WTC11 (cell line): ENCODE data around the gene AXL. TPM values are rescaled to one million over a fixed set of nuclear protein-coding genes. Genes with fewer than 3 reads are reported as not detected.

Experiments
- ATAC-seq: fragments of 200-7000 bp; cut with Tn5 transposase; 2 replicates; pipeline ENCODE4 v1.10.0; 2021; ENCODE audit warnings: mild to moderate bottlenecking, moderate library complexity
- CTCF ChIA-PET: fragments of 300-600 bp; sonication (Branson Sonifier 250); formaldehyde crosslinking; loops from one replicate; lab custom pipeline; 2021; ENCODE audit warnings: antibody characterized with exemption; lab: Charles Lee
- POLR2A ChIA-PET: fragments of 350-600 bp; sonication (Branson Sonifier 250); formaldehyde crosslinking; loops from one replicate; lab custom pipeline; 2021; ENCODE audit warnings: antibody characterized with exemption; lab: Charles Lee
- DNase-seq: peaks from one replicate; pipeline ENCODE4 v3.0.0; 2021; ENCODE audit warnings: low spot score
- H3K27ac Mint-ChIP-seq: 2 replicates; pipeline ENCODE4 v1.8.0; 2021; ENCODE audit warnings: mixed read lengths
- H3K27me3 Mint-ChIP-seq: 2 replicates; pipeline ENCODE4 v1.8.0; 2021; ENCODE audit warnings: low read depth, mild to moderate bottlenecking, moderate library complexity, mixed read lengths
- H3K36me3 Mint-ChIP-seq: 2 replicates; pipeline ENCODE4 v1.8.0; 2021; ENCODE audit warnings: mixed read lengths
- H3K4me1 Mint-ChIP-seq: 2 replicates; pipeline ENCODE4 v1.8.0; 2022; ENCODE audit warnings: mixed read lengths
- H3K4me3 Mint-ChIP-seq: 2 replicates; pipeline ENCODE4 v1.8.0; 2021; ENCODE audit warnings: mild to moderate bottlenecking, moderate library complexity, mixed read lengths
- H3K9me3 Mint-ChIP-seq: 2 replicates; pipeline ENCODE4 v1.8.0; 2021; ENCODE audit warnings: mixed read lengths
- CBFB ChIP-seq: sonication (generic); formaldehyde crosslinking; IDR thresholded peaks from 2 replicates; pipeline ENCODE4 v1.8.1; 2022; ENCODE audit warnings: mild to moderate bottlenecking, low read depth, missing genetic modification reagents
- EMX1 ChIP-seq: fragments of 250-450 bp; sonication (Bioruptor Pico); IDR thresholded peaks from 2 replicates; pipeline ENCODE4 v1.8.0; 2021; ENCODE audit warnings: mild to moderate bottlenecking
- FOXP1 ChIP-seq: sonication (generic); formaldehyde crosslinking; IDR thresholded peaks from 2 replicates; pipeline ENCODE4 v1.8.0; 2022; ENCODE audit warnings: missing genetic modification reagents, mild to moderate bottlenecking, moderate library complexity, borderline replicate concordance
- GABPB1 ChIP-seq: sonication (generic); formaldehyde crosslinking; IDR thresholded peaks from 2 replicates; pipeline ENCODE4 v1.8.1; 2023; ENCODE audit warnings: mild to moderate bottlenecking, missing genetic modification reagents
- IRF2 ChIP-seq: sonication (generic); formaldehyde crosslinking; IDR thresholded peaks from 2 replicates; pipeline ENCODE4 v1.8.0; 2022; ENCODE audit warnings: low read depth, missing genetic modification reagents, borderline replicate concordance
- JAZF1 ChIP-seq: fragments of 250-450 bp; sonication (Bioruptor Pico); IDR thresholded peaks from 2 replicates; pipeline ENCODE4 v1.9.0; 2021; ENCODE audit warnings: moderate library complexity, mild to moderate bottlenecking, inconsistent platforms
- NFATC4 ChIP-seq: fragments of 250-450 bp; sonication (Bioruptor Pico); IDR thresholded peaks from 2 replicates; pipeline ENCODE4 v1.9.0; 2021; ENCODE audit warnings: mild to moderate bottlenecking
- NFYB ChIP-seq: sonication (generic); formaldehyde crosslinking; conservative IDR thresholded peaks from 2 replicates; pipeline ENCODE4 v1.8.0; 2022; ENCODE audit warnings: low read depth, missing genetic modification reagents
- NR1H2 ChIP-seq: sonication (generic); formaldehyde crosslinking; IDR thresholded peaks from 2 replicates; pipeline ENCODE4 v1.9.0; 2021; ENCODE audit warnings: mild to moderate bottlenecking, moderate library complexity, missing genetic modification reagents
- PRRX2 ChIP-seq: fragments of 250-450 bp; sonication (Bioruptor Pico); IDR thresholded peaks from 2 replicates; pipeline ENCODE4 v1.8.0; 2021; ENCODE audit warnings: mild to moderate bottlenecking
- SOX15 ChIP-seq: fragments of 250-450 bp; sonication (Bioruptor Pico); IDR thresholded peaks from 2 replicates; pipeline ENCODE4 v1.9.0; 2021; ENCODE audit warnings: mild to moderate bottlenecking
- TCF7 ChIP-seq: sonication (generic); formaldehyde crosslinking; IDR thresholded peaks from 2 replicates; pipeline ENCODE4 v1.8.0; 2022; ENCODE audit warnings: mild to moderate bottlenecking, low read depth, missing genetic modification reagents, moderate library complexity
- TP53 ChIP-seq: sonication (generic); formaldehyde crosslinking; IDR thresholded peaks from 2 replicates; pipeline ENCODE4 v1.8.1; 2023; ENCODE audit warnings: mild to moderate bottlenecking, missing genetic modification reagents
- ZNF138 ChIP-seq: sonication (generic); formaldehyde crosslinking; conservative IDR thresholded peaks from 2 replicates; pipeline ENCODE4 v1.8.1; 2022; ENCODE audit warnings: mild to moderate bottlenecking, moderate library complexity, missing genetic modification reagents
- ZNF263 ChIP-seq: sonication (generic); formaldehyde crosslinking; IDR thresholded peaks from 2 replicates; pipeline ENCODE4 v1.8.1; 2022; ENCODE audit warnings: low read depth, mild to moderate bottlenecking, moderate library complexity, missing genetic modification reagents
- total RNA-seq: library from RNA; stranded (reverse); gene quantifications from 3 replicates; pipeline ENCODE4 v1.2.3, GENCODE V29; 2021
- TF ChIP-seq, protein P1 (sequence below): sonication (generic); formaldehyde crosslinking; IDR thresholded peaks from 2 replicates; pipeline ENCODE4 v1.8.1; 2023; ENCODE audit warnings: mild to moderate bottlenecking, missing genetic modification reagents, moderate library complexity
- TF ChIP-seq, protein P2 (sequence below): fragments of 250-450 bp; sonication (Bioruptor Pico); IDR thresholded peaks from 2 replicates; pipeline ENCODE4 v1.8.0; 2021; ENCODE audit warnings: mild to moderate bottlenecking
- TF ChIP-seq, protein P3 (sequence below): sonication (generic); formaldehyde crosslinking; IDR thresholded peaks from 2 replicates; pipeline ENCODE4 v1.8.1; 2022; ENCODE audit warnings: mild to moderate bottlenecking, missing genetic modification reagents, moderate library complexity, borderline replicate concordance
- TF ChIP-seq, protein P4 (sequence below): sonication (generic); formaldehyde crosslinking; IDR thresholded peaks from 2 replicates; pipeline ENCODE4 v1.8.1; 2023; ENCODE audit warnings: mild to moderate bottlenecking, missing genetic modification reagents
- TF ChIP-seq, protein P5 (sequence below): sonication (generic); formaldehyde crosslinking; IDR thresholded peaks from 2 replicates; pipeline ENCODE4 v1.8.0; 2023; ENCODE audit warnings: missing genetic modification reagents
- TF ChIP-seq, protein P6 (sequence below): sonication (generic); formaldehyde crosslinking; IDR thresholded peaks from 2 replicates; pipeline ENCODE4 v1.8.1; 2022; ENCODE audit warnings: low read depth, mild to moderate bottlenecking, moderate library complexity, missing genetic modification reagents, borderline replicate concordance
- TF ChIP-seq, protein P7 (sequence below): sonication (generic); formaldehyde crosslinking; conservative IDR thresholded peaks from 2 replicates; pipeline ENCODE4 v1.8.1; 2023; ENCODE audit warnings: mild to moderate bottlenecking, low read depth, missing genetic modification reagents, moderate library complexity
- TF ChIP-seq, protein P8 (sequence below): sonication (generic); formaldehyde crosslinking; IDR thresholded peaks from 2 replicates; pipeline ENCODE4 v1.8.0; 2022; ENCODE audit warnings: mild to moderate bottlenecking, missing genetic modification reagents

Gene AXL
- total RNA-seq, 1 experiment from 2014 or later: 25.0 TPM

DNA sequence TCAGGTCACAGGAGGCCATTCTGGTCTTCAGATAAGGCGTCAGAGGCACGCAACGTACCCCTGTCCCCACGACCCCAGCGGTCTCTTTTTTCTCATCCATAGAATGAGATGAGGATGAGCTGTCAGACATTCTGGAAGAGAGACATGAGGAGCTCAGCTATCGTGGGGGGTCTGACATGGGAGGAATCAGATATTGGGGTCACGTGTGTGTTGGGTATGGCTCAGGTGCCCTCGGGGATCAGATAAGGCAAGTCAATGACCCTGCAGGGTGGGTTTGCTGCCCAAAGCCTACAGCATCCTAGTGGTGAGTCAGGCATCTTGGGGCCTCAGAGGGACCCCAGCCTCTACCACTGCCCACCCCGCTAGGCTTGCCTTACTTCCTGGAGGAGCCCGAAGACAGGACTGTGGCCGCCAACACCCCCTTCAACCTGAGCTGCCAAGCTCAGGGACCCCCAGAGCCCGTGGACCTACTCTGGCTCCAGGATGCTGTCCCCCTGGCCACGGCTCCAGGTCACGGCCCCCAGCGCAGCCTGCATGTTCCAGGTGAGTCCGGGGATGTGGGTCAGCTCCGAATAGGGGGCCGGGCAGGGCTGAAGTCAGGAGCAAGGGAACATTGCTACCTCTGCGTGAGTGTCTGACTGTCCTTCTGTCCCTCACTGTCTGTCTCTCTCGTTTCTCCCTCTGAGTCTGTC lies 2.6 kb downstream of the AXL start:
- ChIA-PET POLR2A (no interaction called here), CTCF (interaction anchor here (0.6 to 1.6 kb wide), 2 partner anchors 17 to 59 kb away, joined by 5 to 6 read pairs; no protein-coding TSS in a partner anchor)
- Mint-ChIP-seq H3K36me3 (peaks cover 9% of the 10 kb centered on the region), H3K27me3 (no peaks in the 10 kb centered on the region), H3K9me3 (no peaks in the 10 kb centered on the region), H3K4me1 (peaks cover 59% of the 10 kb centered on the region), H3K4me3 (no peak overlapping the region), H3K27ac (peak overlapping the region; percentile 32; the same call in 1 of the 2 replicates)
- ATAC-seq (no peak), DNase-seq (no peak)
- TF ChIP-seq ZNF263 (CRISPR knock-in tag) (no peak), ZNF138 (CRISPR knock-in tag) (no peak), NFATC4 (no peak), EMX1 (no peak), CBFB (no peak), JAZF1 (no peak), SOX15 (CRISPR knock-in tag) (no peak), FOXP1 (CRISPR knock-in tag) (no peak)
- TF ChIP-seq, protein P1, sequence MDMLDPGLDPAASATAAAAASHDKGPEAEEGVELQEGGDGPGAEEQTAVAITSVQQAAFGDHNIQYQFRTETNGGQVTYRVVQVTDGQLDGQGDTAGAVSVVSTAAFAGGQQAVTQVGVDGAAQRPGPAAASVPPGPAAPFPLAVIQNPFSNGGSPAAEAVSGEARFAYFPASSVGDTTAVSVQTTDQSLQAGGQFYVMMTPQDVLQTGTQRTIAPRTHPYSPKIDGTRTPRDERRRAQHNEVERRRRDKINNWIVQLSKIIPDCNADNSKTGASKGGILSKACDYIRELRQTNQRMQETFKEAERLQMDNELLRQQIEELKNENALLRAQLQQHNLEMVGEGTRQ (CRISPR knock-in tag): no peak
- TF ChIP-seq, protein P2, sequence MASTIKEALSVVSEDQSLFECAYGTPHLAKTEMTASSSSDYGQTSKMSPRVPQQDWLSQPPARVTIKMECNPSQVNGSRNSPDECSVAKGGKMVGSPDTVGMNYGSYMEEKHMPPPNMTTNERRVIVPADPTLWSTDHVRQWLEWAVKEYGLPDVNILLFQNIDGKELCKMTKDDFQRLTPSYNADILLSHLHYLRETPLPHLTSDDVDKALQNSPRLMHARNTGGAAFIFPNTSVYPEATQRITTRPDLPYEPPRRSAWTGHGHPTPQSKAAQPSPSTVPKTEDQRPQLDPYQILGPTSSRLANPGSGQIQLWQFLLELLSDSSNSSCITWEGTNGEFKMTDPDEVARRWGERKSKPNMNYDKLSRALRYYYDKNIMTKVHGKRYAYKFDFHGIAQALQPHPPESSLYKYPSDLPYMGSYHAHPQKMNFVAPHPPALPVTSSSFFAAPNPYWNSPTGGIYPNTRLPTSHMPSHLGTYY (CRISPR knock-in tag): no peak

DNA sequence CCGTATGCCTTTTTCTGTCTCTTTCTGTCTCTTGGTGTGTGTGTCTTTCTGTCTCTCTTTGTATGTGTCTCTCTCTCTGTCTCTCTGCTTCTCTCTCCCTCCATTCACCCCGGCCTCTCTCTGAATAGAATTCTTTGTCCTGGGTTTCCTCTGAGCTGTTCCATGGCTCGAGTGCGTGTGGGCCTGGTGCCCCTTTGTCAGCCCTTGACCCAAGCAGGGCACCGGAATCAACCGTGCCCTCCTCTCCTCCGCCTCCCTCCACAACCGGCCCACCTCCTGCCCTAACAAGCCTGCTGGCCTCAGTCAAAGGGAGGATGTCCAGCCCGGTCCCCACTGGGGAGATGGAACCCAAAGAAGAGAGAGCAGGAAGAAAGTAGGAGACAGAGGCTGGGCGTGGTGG lies 3.2 kb downstream of the AXL start:
- TF ChIP-seq TP53 (CRISPR knock-in tag) (no peak), NFYB (CRISPR knock-in tag) (no peak), PRRX2 (CRISPR knock-in tag) (no peak), GABPB1 (CRISPR knock-in tag) (no peak), NR1H2 (no peak), IRF2 (CRISPR knock-in tag) (no peak), TCF7 (no peak)
- TF ChIP-seq, protein P3, sequence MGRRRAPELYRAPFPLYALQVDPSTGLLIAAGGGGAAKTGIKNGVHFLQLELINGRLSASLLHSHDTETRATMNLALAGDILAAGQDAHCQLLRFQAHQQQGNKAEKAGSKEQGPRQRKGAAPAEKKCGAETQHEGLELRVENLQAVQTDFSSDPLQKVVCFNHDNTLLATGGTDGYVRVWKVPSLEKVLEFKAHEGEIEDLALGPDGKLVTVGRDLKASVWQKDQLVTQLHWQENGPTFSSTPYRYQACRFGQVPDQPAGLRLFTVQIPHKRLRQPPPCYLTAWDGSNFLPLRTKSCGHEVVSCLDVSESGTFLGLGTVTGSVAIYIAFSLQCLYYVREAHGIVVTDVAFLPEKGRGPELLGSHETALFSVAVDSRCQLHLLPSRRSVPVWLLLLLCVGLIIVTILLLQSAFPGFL: no peak
- TF ChIP-seq, protein P4, sequence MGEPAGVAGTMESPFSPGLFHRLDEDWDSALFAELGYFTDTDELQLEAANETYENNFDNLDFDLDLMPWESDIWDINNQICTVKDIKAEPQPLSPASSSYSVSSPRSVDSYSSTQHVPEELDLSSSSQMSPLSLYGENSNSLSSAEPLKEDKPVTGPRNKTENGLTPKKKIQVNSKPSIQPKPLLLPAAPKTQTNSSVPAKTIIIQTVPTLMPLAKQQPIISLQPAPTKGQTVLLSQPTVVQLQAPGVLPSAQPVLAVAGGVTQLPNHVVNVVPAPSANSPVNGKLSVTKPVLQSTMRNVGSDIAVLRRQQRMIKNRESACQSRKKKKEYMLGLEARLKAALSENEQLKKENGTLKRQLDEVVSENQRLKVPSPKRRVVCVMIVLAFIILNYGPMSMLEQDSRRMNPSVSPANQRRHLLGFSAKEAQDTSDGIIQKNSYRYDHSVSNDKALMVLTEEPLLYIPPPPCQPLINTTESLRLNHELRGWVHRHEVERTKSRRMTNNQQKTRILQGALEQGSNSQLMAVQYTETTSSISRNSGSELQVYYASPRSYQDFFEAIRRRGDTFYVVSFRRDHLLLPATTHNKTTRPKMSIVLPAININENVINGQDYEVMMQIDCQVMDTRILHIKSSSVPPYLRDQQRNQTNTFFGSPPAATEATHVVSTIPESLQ (CRISPR knock-in tag): no peak
- TF ChIP-seq, protein P5, sequence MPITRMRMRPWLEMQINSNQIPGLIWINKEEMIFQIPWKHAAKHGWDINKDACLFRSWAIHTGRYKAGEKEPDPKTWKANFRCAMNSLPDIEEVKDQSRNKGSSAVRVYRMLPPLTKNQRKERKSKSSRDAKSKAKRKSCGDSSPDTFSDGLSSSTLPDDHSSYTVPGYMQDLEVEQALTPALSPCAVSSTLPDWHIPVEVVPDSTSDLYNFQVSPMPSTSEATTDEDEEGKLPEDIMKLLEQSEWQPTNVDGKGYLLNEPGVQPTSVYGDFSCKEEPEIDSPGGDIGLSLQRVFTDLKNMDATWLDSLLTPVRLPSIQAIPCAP (CRISPR knock-in tag): no peak
- TF ChIP-seq, protein P6, sequence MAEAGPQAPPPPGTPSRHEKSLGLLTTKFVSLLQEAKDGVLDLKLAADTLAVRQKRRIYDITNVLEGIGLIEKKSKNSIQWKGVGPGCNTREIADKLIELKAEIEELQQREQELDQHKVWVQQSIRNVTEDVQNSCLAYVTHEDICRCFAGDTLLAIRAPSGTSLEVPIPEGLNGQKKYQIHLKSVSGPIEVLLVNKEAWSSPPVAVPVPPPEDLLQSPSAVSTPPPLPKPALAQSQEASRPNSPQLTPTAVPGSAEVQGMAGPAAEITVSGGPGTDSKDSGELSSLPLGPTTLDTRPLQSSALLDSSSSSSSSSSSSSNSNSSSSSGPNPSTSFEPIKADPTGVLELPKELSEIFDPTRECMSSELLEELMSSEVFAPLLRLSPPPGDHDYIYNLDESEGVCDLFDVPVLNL (CRISPR knock-in tag): no peak
- TF ChIP-seq, protein P7, sequence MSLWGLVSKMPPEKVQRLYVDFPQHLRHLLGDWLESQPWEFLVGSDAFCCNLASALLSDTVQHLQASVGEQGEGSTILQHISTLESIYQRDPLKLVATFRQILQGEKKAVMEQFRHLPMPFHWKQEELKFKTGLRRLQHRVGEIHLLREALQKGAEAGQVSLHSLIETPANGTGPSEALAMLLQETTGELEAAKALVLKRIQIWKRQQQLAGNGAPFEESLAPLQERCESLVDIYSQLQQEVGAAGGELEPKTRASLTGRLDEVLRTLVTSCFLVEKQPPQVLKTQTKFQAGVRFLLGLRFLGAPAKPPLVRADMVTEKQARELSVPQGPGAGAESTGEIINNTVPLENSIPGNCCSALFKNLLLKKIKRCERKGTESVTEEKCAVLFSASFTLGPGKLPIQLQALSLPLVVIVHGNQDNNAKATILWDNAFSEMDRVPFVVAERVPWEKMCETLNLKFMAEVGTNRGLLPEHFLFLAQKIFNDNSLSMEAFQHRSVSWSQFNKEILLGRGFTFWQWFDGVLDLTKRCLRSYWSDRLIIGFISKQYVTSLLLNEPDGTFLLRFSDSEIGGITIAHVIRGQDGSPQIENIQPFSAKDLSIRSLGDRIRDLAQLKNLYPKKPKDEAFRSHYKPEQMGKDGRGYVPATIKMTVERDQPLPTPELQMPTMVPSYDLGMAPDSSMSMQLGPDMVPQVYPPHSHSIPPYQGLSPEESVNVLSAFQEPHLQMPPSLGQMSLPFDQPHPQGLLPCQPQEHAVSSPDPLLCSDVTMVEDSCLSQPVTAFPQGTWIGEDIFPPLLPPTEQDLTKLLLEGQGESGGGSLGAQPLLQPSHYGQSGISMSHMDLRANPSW: no peak
- TF ChIP-seq, protein P8, sequence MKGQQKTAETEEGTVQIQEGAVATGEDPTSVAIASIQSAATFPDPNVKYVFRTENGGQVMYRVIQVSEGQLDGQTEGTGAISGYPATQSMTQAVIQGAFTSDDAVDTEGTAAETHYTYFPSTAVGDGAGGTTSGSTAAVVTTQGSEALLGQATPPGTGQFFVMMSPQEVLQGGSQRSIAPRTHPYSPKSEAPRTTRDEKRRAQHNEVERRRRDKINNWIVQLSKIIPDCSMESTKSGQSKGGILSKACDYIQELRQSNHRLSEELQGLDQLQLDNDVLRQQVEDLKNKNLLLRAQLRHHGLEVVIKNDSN (CRISPR knock-in tag): no peak
- Mint-ChIP-seq H3K36me3 (peaks cover 9% of the 10 kb centered on the region), H3K9me3 (no peaks in the 10 kb centered on the region), H3K27ac (peak overlapping the region; percentile 32; the same call in 1 of the 2 replicates), H3K4me3 (no peak overlapping the region), H3K4me1 (peaks cover 58% of the 10 kb centered on the region), H3K27me3 (no peaks in the 10 kb centered on the region)
- ChIA-PET CTCF (no interaction called here), POLR2A (no interaction called here)
- DNase-seq (no peak), ATAC-seq (no peak)
